KG1 (cell line): ENCODE measurements around the gene SPOUT1.

Experiments used
- DNase-seq: peaks from one replicate; lab custom pipeline; 2025; lab: John Stamatoyannopoulos, UW

Gene SPOUT1

DNA sequence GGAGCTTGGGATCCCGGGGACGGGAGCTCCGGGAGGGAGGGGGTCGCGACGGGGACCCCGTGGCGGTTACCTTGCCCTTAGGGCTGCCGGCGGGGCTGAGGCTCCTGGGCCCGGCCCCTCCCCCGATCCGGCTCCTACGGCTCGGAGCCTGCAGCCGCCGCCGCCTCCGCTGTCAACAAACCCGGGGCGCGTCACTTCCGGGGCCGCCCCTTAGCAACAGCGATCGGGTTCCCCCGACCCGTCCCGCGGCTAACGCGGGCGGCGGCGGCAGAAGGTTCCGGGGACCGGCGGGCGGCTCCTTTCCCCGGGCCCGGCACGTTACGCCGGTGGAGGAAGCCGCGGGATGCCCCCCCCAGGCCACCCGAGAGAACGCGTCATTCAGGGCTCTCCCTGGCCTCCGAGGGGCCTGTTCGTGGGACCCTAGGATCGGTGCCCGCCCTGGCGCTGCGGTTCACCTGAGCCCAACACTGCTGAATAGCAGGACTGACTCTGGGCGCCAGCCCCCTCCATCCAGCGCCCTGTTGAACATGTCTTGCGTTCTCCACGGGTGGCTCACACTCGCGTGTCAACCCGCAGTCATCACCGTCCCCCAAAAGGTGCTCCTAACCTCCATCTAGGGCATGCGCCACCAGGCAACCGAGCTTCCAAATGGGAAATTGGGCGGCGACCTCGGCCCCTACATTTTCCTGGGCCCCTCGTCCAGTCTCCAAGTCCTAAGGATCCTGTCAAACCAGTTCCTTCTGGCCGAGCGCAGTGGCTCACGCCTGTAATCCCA, 57.7 kb downstream of the SPOUT1 start, which contains the start of gene ZER1:
ZER1 (minus strand) TSS at position 183 of the 775 bp plus-strand sequence. CDS start 16,362 bp downstream, outside the sequence.
- DNase-seq, result peak; percentile 69

DNA sequence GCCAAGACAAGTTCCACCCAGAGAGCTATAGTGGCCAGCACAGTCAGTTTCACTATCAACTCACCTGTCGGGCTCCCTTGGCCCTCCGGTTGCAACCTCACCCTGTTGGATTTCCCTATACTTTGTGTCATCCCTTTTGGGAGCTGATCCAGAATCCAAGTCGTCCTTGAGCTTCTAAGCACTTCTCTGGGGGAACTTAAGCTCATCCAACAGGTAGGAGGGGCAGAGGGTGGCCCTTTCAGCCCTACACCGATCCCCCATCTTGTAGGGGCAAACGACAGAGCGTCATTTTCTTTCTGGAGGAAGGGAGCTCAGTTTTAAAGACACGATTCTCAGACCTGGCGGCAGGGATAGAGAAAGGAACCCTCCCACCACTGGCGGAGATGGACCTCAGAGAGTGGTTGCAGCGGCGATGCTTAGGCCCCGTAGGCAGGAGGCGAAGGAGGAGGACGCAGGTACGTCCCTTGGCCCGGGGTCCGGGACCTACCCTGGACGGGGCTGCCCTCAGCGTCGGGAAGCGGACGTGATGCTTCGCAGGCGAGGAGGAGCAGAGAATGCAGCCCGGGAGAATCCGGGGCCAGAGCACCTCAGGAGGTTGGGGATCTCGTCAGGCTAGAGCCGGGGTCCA, 58.4 kb downstream of the SPOUT1 start:
- no peak for DNase-seq

DNA sequence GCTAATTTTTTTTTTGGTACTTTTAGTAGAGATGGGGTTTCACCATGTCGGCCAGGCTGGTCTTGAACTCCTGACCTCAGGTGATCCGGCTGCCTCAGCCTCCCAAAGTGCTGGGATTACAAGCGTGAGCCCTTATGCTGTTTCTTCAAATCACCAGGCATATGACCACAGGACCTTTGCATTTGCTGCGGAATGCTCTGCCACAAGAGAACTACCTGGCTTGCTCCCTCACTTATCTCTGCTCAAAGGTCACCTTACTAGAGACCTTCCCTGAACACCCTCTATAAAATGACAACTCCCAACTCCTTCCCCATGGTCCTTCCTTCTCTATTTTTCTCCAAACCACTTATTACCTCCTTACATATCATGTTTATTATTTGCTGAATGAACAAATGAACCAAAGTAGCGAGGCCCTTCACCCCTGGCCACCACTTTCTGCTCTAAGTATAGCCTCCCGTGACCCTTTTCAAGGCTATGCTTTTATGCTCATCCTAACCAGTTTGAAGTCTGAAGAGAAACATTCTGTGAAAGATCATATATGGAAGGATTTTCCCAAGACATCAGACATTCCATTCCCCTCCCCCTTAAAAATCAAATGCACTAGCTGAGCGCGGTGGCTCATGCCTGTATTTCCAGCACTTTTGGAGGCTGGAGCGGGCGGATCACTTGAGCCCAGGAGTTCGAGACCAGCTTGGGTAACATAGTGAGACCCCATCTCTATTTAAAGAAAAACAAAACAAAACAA, 59.1 kb downstream of the SPOUT1 start:
- DNase-seq, result no peak
